HG03469 (cell line): Measurements from ENCODE around the gene PPFIBP1.
A peak's percentile ranks its signal among the peaks of the same experiment; 100 is the strongest.
"Not testable (repeated sequence)": the region's sequence is repeated elsewhere in the genome, so short reads cannot be mapped to it uniquely, and the experiment has no call there.

Experiments
- ATAC-seq: cut with Tn5 transposase; IDR thresholded peaks from one replicate; pipeline ENCODE4 v1.9.1; 2021; ENCODE audit warnings: mild to moderate bottlenecking, moderate library complexity, moderate number of reproducible peaks; ENCODE audit not compliant: unreplicated experiment

Gene PPFIBP1

GRCh38 chr12:27541031-27541719 is 17.2 kb downstream of the PPFIBP1 start:
- ATAC-seq = no peak

- ATAC-seq = no peak
Measured at GRCh38 chr12:27542628-27543027, 18.6 kb downstream of the PPFIBP1 start.

- not testable (repeated sequence) for ATAC-seq
Measured at GRCh38 chr12:27544858-27545257, 20.9 kb downstream of the PPFIBP1 start.

- ATAC-seq = no peak
Measured at GRCh38 chr12:27545665-27546064, 21.7 kb downstream of the PPFIBP1 start.

- ATAC-seq = no peak
Measured at GRCh38 chr12:27547592-27547991, 23.6 kb downstream of the PPFIBP1 start.

- ATAC-seq = no peak
Measured at GRCh38 chr12:27548301-27549199, 24.5 kb downstream of the PPFIBP1 start.

GRCh38 chr12:27549236-27549800 is 25.3 kb downstream of the PPFIBP1 start:
- no peak for ATAC-seq

- ATAC-seq = no peak
Measured at GRCh38 chr12:27549801-27550652, 26.0 kb downstream of the PPFIBP1 start.

GRCh38 chr12:27550653-27550975 is 26.6 kb downstream of the PPFIBP1 start:
- no peak for ATAC-seq

- ATAC-seq = no peak
Measured at GRCh38 chr12:27551172-27551840, 27.3 kb downstream of the PPFIBP1 start.

GRCh38 chr12:27552235-27552634 is 28.2 kb downstream of the PPFIBP1 start:
- ATAC-seq = no peak

GRCh38 chr12:27552886-27553560 is 29.0 kb downstream of the PPFIBP1 start:
- ATAC-seq = no peak

GRCh38 chr12:27553941-27554340 is 29.9 kb downstream of the PPFIBP1 start:
- ATAC-seq = no peak

GRCh38 chr12:27554421-27555186 is 30.6 kb downstream of the PPFIBP1 start:
- no peak for ATAC-seq

- no peak for ATAC-seq
Measured at GRCh38 chr12:27555361-27555760, 31.4 kb downstream of the PPFIBP1 start.

GRCh38 chr12:27555925-27556778 is 32.1 kb downstream of the PPFIBP1 start:
- ATAC-seq = peak; percentile 59

- no peak for ATAC-seq
Measured at GRCh38 chr12:27560126-27560525, 36.1 kb downstream of the PPFIBP1 start.
